OCI-M1 (cell line): Measurements from ENCODE around the gene BNIP1.
"Not testable (repeated sequence)": the region's sequence is repeated elsewhere in the genome, so short reads cannot be mapped to it uniquely, and the experiment has no call there.

ENCODE experiments used
- DNase-seq: peaks from one replicate; lab custom pipeline; 2025; lab: John Stamatoyannopoulos, UW

Gene BNIP1, protein sequence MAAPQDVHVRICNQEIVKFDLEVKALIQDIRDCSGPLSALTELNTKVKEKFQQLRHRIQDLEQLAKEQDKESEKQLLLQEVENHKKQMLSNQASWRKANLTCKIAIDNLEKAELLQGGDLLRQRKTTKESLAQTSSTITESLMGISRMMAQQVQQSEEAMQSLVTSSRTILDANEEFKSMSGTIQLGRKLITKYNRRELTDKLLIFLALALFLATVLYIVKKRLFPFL

DNA sequence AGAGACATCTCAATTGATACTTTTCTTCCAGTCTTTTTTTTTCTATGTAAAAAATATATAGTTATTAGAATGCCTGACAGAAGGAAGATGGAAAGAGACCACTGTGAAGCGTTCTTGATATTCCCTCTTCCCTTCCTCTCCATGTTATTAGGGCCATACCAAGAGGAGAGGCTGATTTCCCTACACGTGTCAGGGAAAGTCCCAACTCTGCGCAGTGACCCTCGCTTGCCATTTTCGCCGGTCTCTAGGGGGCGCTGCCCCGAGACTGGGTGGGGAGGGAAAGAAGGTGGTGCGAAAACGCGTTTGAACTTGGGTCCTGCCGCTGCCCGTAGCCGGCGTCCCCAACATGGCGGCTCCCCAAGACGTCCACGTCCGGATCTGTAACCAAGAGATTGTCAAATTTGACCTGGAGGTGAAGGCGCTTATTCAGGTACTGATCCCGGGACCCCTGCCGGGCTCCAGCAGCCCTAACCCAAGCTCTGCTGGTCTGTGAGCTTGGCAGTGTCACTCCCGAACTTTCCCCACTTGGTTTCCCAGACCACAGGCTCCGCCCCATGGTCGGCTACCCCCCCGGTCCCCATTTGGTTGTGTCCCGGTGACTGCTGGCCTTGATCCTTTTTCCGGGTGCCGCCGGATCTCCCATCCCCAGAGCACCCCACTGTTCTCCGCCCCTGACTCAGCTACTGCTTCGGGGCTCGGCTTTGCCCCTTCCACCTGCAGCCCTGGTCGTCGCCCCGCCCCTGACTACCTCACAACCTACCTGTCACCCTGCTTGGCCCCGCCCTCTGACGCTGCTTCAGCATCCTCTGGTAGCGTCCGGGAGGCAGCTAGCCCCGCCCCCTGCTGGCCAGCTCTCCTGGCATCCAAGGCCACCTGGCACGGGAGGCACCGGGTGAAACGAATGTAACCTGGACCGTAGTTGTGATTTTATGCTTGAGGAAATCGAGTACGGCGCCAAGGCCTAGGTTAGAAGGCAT, at the start of gene BNIP1:
Gene BNIP1, plus strand, starts transcription at position 332 of the 977 bp plus-strand sequence. Its CDS starts 15 bp downstream, at position 347.
- DNase-seq: peak; percentile 97

DNA sequence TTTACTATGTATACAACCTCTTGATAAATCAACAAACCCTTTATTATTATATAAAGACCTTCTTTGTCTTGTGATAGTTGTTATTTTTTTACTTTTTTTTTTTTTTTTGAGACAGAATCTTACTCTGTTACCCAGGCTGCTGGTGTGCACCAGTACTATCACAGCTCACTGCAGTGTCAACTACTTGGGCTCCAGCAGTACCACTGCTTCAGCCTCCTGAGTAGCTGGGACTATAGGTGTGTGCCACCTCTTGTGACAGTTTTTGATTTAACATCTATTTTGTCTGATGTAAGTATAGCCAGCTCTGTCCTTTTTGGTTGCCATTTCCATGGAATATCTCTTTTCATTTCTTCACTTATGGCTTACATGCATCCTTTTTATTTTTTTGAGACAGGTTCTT, 45.5 kb upstream of the BNIP1 start:
- DNase-seq: no peak

DNA sequence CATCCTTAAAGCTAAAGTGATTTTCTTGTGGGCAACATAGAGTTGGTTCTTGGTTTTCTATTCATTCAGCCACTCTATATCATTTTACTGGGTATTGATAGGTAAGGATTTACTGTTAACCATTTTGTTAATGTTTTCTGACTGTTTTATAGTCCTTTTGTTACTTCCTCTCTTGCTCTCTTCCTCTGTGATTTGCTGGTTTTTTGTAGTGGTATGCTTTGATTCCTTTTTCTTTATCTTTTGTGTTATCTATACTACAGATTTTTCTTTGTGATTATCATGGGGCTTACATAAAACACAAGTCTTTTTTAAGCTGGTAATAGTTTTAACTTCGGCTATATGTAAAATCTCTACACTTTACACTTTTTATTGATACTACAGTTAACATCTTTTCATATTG, 44.9 kb upstream of the BNIP1 start:
- no peak for DNase-seq

DNA sequence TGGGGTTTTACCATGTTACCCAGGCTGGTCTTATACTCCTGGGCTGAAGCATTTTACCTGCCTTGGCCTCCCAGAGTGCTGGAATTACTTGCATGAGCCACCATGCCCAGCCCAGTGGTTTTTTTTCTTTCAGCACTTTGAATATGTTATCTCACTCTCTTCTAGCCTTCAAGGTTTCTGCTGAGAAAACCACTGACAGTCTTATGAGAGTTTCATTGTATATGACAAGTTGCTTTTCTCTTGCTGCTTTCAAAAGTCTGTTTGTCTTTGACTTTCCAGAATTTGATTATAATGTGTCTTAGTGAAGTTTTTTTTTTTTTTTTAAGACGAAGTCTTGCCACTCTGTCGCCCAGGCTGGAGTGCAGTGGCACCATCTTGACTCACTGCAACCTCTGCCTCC, 43.1 kb upstream of the BNIP1 start:
- no peak for DNase-seq

DNA sequence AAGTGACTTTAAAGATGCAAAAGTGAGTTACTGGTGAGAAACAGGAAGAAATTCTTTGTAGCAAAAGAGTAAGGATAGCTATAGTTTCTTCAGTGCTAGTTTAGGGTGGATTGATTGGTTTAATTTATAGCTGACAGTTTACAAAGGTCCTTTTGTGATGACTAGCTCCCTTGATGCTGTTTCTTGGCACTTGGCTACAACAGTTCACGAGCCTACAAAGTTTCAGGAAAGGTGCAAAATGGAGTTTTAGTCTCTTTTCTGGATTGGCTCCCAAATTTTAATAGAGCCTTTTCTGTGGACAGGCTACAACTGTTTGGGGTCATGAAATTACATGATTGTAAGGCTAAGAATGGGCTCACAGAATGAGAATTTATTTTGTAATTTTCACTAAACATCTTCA, 40.9 kb upstream of the BNIP1 start:
- DNase-seq: no peak

DNA sequence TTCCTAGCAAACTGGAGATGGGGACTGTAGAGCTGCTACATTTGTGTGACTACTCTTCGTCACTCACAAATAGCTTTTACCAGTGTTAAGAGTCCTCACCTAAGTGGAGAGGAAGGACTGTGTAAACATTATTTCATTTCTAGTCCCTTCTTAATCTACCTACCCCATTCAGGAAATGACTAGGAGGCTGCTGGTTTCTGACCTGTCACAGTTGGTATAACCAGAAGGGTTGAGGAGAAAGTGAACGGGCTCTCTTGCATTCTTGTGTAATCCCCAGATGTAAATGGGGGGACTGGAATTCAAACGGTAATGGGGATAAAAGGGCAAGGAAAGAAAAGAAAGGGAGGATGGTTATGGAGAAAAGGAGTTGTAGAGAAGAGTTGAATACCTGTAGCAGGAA, 35.4 kb upstream of the BNIP1 start:
- DNase-seq: no peak

DNA sequence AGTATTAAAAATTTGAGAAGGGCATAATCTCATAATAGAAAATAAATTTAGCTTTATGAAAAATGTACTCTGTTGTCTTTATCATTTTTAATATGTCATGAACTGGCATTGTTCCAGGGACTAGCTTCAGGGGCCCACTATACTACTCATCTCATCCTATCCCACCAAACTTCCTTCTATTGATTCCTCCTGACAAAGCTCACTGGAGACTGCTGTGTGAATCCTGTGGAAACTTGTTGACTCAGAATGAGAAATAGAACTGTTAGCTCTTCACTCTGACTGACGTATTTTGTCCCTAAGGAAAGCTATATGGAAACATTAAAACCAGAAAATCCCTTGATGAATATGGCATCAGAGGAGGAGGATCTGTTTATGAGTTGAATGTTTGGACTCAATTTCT, 29.8 kb upstream of the BNIP1 start:
- DNase-seq: no peak

DNA sequence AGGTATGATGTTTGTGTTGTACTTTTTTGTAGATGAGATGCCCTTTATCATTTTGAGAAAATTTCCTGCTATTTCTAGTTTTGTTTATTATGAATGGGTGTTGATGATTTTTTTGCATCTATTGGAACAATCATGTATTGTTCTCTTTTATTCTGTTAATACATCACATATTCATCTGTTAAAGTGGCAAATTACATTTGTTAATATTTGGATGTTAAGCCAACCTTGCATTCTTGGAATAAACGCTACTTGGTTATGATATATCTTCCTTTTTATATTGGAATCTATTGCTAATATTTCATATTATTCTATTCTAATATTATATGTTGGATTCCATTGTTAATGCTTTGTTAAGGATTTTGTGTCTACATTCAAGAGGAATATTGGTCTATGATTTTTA, 24.6 kb upstream of the BNIP1 start:
- DNase-seq: no peak

DNA sequence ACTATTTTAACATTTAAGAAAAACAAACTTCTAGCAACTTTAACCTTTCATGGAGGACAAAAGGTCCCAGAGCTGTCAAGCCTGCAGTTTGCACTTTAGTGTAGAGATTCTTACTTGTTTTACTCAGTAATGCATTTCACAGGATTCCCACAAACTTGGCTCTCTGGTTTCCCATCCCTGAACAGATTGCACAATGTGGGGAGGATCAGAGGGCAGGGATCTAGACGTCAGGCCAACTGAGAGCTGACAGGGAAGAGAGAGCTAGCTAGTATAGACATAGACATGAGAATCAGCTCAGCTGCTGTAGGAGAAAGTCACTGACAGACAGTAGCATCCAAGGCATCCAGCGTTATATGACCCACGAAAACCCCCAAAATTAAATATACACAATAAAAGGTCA, 20.9 kb upstream of the BNIP1 start:
- DNase-seq: no peak

DNA sequence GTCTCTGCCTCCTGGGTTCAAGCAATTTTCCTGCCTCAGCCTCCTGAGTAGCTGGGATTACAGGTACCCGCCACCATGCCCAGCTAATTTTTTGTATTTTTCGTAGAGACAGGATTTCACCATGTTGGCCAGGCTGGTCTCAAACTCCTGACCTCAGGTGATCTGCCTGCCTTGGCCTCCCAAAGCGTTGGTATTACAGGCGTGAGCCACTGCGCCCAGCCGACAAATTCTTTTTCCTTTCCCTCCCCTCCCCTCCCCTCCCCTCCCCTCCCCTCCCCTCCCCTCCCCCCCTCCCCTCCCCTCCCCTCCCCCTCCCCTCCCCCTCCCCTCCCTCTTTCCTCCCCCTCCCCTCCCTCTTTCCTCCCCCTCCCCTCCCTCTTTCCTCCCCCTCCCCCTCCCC, 12.2 kb upstream of the BNIP1 start:
- DNase-seq: not testable (repeated sequence)

DNA sequence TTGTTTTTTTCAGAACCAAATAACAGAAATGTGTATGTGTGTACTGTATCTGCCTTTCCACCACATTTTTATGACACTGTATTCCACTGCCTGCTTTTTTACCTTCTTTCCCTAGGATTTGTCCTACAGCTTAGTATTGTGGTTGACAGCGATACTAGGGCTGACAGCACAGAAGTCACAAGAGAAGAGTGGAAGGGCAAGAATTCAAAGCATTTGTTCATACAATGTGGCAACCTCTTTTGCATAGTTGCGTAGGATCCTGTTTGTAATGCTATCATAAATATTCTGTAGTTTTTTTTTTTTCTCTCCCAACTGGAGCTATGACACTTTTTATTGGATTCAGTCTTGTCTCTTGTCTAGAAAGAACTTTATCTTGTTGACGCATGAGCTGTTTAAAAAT, 5.6 kb upstream of the BNIP1 start:
- DNase-seq: no peak

DNA sequence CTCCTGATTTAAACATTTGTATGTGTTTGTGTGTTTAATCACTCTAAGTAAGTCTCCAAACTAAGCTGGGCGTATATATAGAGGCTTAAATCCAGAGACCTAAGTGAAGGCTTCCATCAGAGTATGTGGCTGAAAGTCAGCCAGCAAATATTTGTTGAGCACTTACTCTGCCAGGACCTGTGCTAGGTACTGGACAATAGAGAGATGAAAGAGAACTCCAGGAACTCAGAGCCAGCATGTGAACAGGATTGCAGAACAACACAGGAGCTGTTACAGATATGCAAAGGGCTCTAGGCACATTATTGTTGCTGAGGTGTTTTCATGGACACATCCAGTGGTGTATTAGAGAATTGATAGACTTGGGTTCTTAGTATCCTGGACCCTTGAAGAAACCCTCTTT, 4.7 kb upstream of the BNIP1 start:
- no peak for DNase-seq

DNA sequence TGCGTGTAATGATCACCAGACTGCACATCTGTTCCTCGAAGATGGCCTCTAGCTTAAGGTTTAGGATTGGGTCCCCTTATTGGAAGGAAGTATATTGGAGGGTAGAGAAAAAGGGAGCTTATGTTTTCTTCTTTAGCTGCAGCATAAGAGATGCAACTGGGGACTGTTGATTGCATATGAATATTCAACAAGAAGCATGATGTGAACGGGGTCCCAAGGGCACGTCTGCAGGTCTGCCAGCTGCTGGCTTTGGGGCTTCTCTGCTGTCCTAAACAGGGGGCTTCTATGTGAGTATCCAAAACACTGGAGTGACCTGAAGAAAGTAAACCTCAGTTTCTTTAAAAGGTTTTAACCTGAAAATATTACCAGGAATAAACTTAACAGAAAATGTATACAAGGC, 3.6 kb upstream of the BNIP1 start:
- no peak for DNase-seq

DNA sequence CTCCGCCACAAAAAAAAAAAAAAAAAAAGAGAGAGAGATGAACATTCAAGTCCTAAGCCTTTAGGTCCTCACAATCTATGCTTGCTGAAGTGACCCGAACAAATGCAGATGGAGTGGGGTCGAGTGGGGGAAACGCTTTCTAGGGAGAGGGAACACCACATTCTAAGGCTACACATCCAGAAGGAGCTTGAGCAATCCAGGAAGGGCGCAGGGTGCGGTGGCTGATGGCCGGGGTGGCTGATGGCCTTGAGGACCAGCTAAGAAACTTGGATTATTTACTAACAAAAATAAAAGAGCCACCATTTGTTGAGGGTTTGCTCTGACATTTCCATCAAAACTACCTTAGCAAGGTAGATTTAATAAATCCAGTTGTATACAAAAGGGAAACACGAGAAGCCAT, 764 bp upstream of the BNIP1 start:
- DNase-seq: no peak

DNA sequence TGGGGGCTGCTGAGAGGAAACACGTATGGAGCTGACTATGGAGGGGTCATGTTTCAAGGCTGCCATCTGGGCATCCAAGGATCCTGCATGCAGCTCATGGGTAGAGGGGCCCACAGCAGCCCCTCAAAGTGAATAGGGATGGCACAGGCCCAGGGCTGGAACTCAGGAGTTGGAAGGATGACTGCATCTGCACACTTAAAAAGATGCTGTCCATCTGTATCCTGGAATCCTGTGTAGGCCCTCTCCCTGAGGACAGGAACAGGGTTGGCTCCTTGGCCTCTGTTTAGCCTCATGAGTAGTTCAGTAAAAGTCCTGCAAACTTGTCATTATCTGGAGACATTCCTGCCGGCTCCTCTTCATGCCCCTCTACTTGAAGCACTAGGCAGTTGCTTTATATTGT, 4.0 kb downstream of the BNIP1 start:
- no peak for DNase-seq

DNA sequence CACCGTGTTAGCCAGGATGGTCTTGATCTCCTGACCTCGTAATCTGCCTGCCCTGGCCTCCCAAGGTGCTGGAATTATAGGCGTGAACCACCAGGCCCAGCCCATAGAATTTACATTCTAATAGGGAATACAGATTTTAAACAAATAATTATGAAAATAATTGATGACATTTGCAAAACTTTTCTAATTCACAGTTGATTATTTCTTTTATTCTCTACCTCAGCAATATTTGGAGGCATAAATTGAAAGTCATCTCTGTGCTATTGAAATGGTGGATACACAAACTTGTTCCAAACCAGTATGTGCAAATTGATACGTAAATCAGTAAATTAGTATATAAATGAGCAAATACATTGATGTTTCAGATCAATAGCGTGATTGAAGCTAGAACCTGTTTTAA, 8.2 kb downstream of the BNIP1 start:
- no peak for DNase-seq

DNA sequence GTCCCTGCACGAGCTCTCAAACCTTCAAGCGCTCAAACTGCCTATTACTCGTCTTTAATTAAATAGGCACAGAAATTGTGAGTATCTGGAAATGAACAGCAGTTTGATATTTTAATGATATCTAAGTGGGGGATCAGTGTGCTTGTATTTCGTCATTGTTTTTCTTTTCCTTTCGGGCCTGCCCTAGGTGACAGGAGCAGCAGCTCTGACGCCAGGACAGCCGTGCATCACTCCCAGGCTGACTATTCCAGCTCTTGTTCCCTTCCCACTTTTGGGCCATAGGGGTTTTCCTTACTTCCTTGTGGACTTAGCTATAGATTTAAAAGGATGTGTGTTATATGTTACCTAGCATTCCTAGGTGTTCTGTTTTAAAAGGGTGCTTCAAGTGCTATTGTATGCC, 9.5 kb downstream of the BNIP1 start:
- no peak for DNase-seq

DNA sequence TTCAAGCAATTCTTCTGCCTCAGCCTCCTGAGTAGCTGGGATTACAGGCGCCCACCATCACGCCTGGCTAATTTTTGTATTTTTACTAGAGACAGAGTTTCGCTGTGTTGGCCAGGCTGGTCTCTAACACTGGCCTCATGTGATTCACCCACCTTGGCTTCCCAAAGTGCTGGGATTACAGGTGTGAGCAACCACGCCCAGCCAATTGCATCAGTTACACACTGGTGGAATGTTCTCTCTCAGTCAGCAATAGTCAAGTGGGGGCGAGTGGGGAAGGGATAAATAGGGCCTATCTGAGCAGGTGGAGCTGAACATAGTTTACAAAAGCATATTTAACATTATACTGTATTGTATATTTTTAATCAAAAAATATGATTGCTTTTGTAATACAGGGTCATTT, 10.3 kb downstream of the BNIP1 start:
- not testable (repeated sequence) for DNase-seq

DNA sequence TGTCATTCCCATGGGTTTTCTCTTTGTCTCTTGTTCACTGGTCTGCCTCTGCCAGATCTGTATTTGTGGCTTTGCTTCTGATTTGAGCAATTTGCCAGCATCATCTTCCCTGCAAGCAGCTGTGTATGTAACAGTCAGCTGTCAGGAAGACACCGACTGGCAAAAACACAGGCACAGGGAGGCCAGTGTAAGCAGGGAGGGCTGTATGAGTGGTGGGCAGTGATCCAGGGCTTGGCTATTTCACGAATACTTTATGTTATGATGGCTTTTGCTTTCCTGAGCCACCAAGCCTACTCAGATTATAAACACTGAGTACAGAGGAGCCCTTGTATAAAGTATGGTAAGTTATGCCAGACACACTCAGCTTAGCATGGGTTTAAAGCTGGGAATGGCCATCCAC, 11.6 kb downstream of the BNIP1 start:
- no peak for DNase-seq

DNA sequence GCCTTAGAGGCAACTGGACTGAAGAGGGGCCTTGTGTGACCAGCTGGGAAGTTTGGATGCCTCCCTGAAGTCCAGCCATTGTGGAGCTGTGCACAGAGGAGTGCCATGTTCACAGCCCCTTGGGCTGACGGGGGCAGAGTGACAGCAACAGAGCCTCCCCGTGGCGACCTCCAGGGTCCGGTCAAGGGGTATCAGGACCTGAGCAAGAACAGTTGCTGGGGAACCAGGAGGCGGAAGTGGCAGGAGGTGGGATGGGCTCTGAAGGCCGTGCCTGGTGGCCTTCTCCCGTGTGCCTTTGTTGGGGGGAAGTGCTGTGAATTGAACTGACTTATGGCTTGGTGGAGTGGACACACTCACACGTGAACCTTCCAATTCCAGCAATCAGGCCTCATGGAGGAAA, 14.0 kb downstream of the BNIP1 start:
- no peak for DNase-seq

DNA sequence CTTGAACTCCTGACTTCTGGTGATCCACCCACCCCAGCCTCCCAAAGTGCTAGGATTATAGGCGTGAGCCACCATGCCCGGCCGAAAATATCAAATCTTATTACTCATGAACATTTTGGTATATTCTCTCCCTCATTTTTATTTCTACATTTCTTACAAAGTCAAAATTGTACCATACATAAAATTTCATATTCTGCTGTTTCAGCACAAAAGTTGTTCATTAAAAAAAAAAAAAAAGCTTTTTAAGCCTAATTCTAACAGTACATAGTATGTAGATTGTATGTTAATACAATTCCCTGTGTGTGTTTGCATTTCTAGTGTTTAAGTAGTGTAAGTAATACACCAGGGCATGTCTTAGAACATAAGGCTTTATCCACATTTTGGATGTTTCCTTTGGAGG, 14.9 kb downstream of the BNIP1 start:
- no peak for DNase-seq

DNA sequence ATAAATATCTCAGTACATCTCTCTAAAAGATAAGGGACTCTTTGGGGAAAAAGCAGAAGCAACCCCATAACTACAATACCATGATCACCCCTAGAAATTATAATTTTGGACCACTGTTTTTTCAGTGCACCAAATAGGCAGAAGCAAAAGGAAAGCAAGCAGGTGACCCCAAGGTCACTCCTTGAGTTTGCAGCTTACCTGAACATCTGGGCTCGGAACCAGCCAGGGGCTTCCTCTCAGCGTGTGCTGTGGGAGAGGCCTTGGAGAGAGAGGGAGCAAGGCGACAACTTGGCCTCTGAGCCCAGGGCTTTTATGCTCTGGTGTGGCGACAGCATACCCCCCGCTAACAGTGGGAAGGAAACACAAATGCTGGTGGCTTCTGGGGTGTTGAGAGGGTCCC, 16.8 kb downstream of the BNIP1 start:
- no peak for DNase-seq

DNA sequence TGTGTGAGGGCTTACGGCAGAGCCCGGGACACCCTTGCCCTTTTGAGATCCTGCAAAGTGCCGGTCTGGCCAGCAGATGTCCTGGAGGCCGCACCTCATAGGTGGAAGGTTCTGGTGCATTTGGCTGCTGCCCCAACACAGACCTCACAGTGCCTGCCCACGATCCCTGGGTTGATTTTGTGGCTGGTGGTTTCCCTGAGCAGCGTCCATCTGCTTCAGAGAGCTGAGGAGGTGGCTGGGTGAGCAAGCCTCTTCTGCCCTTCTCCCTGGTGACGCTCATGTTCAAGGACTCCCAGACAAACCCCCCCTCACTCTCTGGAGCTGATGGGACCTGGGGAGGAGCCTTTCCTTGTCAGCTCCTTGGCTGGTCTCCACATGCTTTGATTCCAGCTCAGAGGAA, 18.9 kb downstream of the BNIP1 start:
- no peak for DNase-seq
